Trophoblast cell (in vitro differentiated cells and primary cell): ENCODE measurements around the gene HLTF.
"Not testable (repeated sequence)": the region's sequence is repeated elsewhere in the genome, so short reads cannot be mapped to it uniquely, and the experiment has no call there.

Source experiments
- DNase-seq, 2 donors: peaks; one replicate each; pipeline ENCODE4 v3.0.0-alpha.2; 2016
- H2AFZ ChIP-seq: 2 replicates; pipeline ENCODE4 v1.6.1; 2013; ENCODE audit warnings: low read length, moderate library complexity, mild to moderate bottlenecking; ENCODE audit not compliant: insufficient read depth, poor library complexity
- H2AK5ac ChIP-seq: 2 replicates; pipeline ENCODE4 v1.6.1; 2013; ENCODE audit warnings: mild to moderate bottlenecking, low read length
- H2BK120ac ChIP-seq: 2 replicates; pipeline ENCODE4 v1.6.1; 2013; ENCODE audit warnings: low read length, mild to moderate bottlenecking, moderate library complexity; ENCODE audit not compliant: insufficient read depth, poor library complexity
- H2BK12ac ChIP-seq: 2 replicates; pipeline ENCODE4 v1.6.1; 2013; ENCODE audit warnings: mild to moderate bottlenecking, low read length, moderate library complexity
- H2BK5ac ChIP-seq: 2 replicates; pipeline ENCODE4 v1.6.1; 2013; ENCODE audit warnings: low read length, low read depth, moderate library complexity, mild to moderate bottlenecking; ENCODE audit not compliant: poor library complexity
- H3K14ac ChIP-seq: 2 replicates; pipeline ENCODE4 v1.6.1; 2013; ENCODE audit warnings: mild to moderate bottlenecking, low read length
- H3K18ac ChIP-seq: 2 replicates; pipeline ENCODE4 v1.6.1; 2013; ENCODE audit warnings: mild to moderate bottlenecking, low read length
- H3K23ac ChIP-seq: 2 replicates; pipeline ENCODE4 v1.6.1; 2013; ENCODE audit warnings: low read length
- H3K27ac ChIP-seq: 2 replicates; pipeline ENCODE4 v1.5.1; 2013; ENCODE audit warnings: low read depth, mild to moderate bottlenecking, inconsistent platforms, low read length, moderate library complexity
- H3K27me3 ChIP-seq: 2 replicates; pipeline ENCODE4 v1.6.1; 2013; ENCODE audit warnings: inconsistent platforms, mild to moderate bottlenecking, low read length, moderate library complexity; ENCODE audit not compliant: insufficient read depth
- H3K36me3 ChIP-seq, 2 experiments: 1 replicate in 1 of 2; 2 replicates in 1 of 2; pipeline ENCODE4 v1.6.1; 2013; ENCODE audit warnings: low read length in 2 of 2, mild to moderate bottlenecking in 2 of 2, moderate library complexity in 1 of 2; ENCODE audit not compliant: insufficient read depth in 2 of 2, control insufficient read depth in 1 of 2
- H3K4ac ChIP-seq: 2 replicates; pipeline ENCODE4 v1.6.1; 2013; ENCODE audit warnings: low read depth, mild to moderate bottlenecking, low read length, moderate library complexity
- H3K4me1 ChIP-seq, 2 experiments: 1 replicate in 1 of 2; 2 replicates in 1 of 2; pipeline ENCODE4 v1.6.1; 2013; ENCODE audit warnings: low read length in 2 of 2, mild to moderate bottlenecking in 2 of 2, moderate library complexity in 1 of 2; ENCODE audit not compliant: insufficient read depth in 2 of 2, control insufficient read depth in 1 of 2
- H3K4me2 ChIP-seq: 2 replicates; pipeline ENCODE4 v1.6.1; 2013; ENCODE audit warnings: inconsistent platforms, mild to moderate bottlenecking, low read length, moderate library complexity
- H3K4me3 ChIP-seq: 2 replicates; pipeline ENCODE4 v1.5.1; 2013; ENCODE audit warnings: mild to moderate bottlenecking, low read depth, low read length, inconsistent platforms
- H3K79me1 ChIP-seq: one replicate; pipeline ENCODE4 v1.6.1; 2013; ENCODE audit warnings: low read length
- H3K79me2 ChIP-seq: 2 replicates; pipeline ENCODE4 v1.6.1; 2013; ENCODE audit warnings: low read length, mild to moderate bottlenecking; ENCODE audit not compliant: control insufficient read depth, insufficient read depth, poor library complexity
- H3K9ac ChIP-seq: 2 replicates; pipeline ENCODE4 v1.6.1; 2013; ENCODE audit warnings: mild to moderate bottlenecking, low read length
- H3K9me3 ChIP-seq: 2 replicates; pipeline ENCODE4 v1.6.1; 2013; ENCODE audit warnings: low read depth, mild to moderate bottlenecking, control low read depth, inconsistent platforms, low read length; ENCODE audit not compliant: insufficient read depth
- H4K12ac ChIP-seq: 2 replicates; pipeline ENCODE4 v1.6.1; 2013; ENCODE audit warnings: low read depth, mild to moderate bottlenecking, low read length, moderate library complexity
- H4K8ac ChIP-seq: 2 replicates; pipeline ENCODE4 v1.6.1; 2013; ENCODE audit warnings: low read depth, mild to moderate bottlenecking, low read length, moderate library complexity
- H4K91ac ChIP-seq: one replicate; pipeline ENCODE4 v1.6.1; 2013; ENCODE audit warnings: low read depth, mild to moderate bottlenecking, low read length, moderate library complexity
- WGBS: extraction: QIAGEN DNeasy Blood & Tissue Kit; methylation state at CpG from one replicate; pipeline ENCODE4 v1.1.7; 2013; ENCODE audit warnings: missing lambda C conversion rate; ENCODE audit not compliant: insufficient read length, insufficient coverage; ENCODE audit errors: extremely low coverage; 5-methylcytosine and 5-hydroxymethylcytosine counted together

HLTF gene

DNA sequence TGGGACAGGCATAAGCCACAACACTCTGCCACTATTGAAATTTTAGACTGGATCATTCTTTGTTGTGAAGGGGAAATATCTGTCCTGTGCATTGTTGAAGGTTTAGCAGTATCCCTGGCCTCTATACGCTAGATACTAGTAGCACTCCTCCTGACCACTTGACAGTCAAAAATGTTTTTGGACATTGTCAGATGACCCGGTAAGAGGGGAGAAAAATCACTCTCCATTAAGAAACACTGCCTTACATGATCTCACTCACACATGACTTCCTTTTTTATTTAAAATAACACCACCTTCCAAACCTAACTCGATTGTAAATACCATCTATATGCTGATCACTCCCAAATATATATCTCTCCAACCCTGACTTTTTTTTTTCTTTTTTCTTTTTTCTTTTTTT is 15.3 kb upstream of the HLTF start:
- Histone ChIP-seq H2BK12ac (no peak overlapping the region), H2BK120ac (no peak overlapping the region), H3K4ac (no peak overlapping the region), H4K12ac (no peak overlapping the region), H3K18ac (no peak overlapping the region), H3K4me3 (no peak overlapping the region), H3K27ac (no peak overlapping the region), H3K23ac (no peak overlapping the region), H3K4me1 (no peaks in the 10 kb centered on the region), H3K36me3 (no peaks in the 10 kb centered on the region), H2AFZ (no peak overlapping the region), H3K79me2 (no peaks in the 10 kb centered on the region), H3K79me1 (no peaks in the 10 kb centered on the region), H3K4me2 (no peak overlapping the region), H3K27me3 (no peaks in the 10 kb centered on the region), H4K8ac (no peak overlapping the region), H4K91ac (no peak overlapping the region), H3K14ac (no peak overlapping the region), H2AK5ac (no peak overlapping the region), H3K9me3 (peaks cover 6% of the 10 kb centered on the region), H3K9ac (no peak overlapping the region), H2BK5ac (no peak overlapping the region)
- no peak for DNase-seq
- 100% methylated on average over 1 of the region's 3 CpGs for WGBS

DNA sequence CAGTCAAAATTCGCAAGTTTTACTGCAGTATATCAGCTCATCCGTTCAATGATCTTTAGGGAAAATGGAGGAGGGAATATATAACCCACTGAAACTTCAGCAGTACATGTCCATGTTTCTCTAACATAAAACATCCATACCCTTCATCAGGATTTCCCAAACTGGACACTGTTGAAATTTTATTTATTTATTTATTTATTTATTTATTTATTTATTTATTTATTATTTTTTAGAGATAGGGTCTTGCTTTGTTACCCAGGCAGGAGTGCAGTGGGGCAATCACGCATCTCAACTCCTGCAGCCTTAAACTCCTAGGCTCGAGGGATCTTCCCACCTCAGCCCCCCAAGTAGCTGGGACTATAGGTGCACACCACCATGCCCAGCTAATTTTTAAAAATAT is 14.8 kb upstream of the HLTF start:
- H3K14ac ChIP-seq, result no peak overlapping the region
- no peak overlapping the region for H4K91ac ChIP-seq
- H2AFZ ChIP-seq, result no peak overlapping the region
- H3K4me1 ChIP-seq, result no peaks in the 10 kb centered on the region
- H3K79me2 ChIP-seq, result no peaks in the 10 kb centered on the region
- no peak overlapping the region for H3K27ac ChIP-seq
- H3K23ac ChIP-seq, result no peak overlapping the region
- no peak overlapping the region for H2BK12ac ChIP-seq
- H2BK5ac ChIP-seq, result no peak overlapping the region
- no peak overlapping the region for H3K9ac ChIP-seq
- no peak overlapping the region for H3K4me3 ChIP-seq
- no peak overlapping the region for H2BK120ac ChIP-seq
- peaks cover 6% of the 10 kb centered on the region for H3K9me3 ChIP-seq
- no peak overlapping the region for H4K12ac ChIP-seq
- H3K18ac ChIP-seq, result no peak overlapping the region
- H3K4me2 ChIP-seq, result no peak overlapping the region
- no peaks in the 10 kb centered on the region for H3K36me3 ChIP-seq
- no peaks in the 10 kb centered on the region for H3K27me3 ChIP-seq
- no peak overlapping the region for H2AK5ac ChIP-seq
- H3K4ac ChIP-seq, result no peak overlapping the region
- H4K8ac ChIP-seq, result no peak overlapping the region
- no peaks in the 10 kb centered on the region for H3K79me1 ChIP-seq
- no CpG with 5 or more reads among the region's 4 CpGs for WGBS
- no peak for DNase-seq

- H4K91ac ChIP-seq, H3K4me3 ChIP-seq, H2AK5ac ChIP-seq, H3K23ac ChIP-seq, H3K4me2 ChIP-seq, H3K79me2 ChIP-seq, H3K36me3 ChIP-seq, H3K4ac ChIP-seq, H4K8ac ChIP-seq, H3K27me3 ChIP-seq, H2BK120ac ChIP-seq, H3K27ac ChIP-seq, H3K4me1 ChIP-seq, H3K9ac ChIP-seq, H2BK12ac ChIP-seq, H3K9me3 ChIP-seq, H4K12ac ChIP-seq, H3K18ac ChIP-seq, H2AFZ ChIP-seq, H2BK5ac ChIP-seq, H3K79me1 ChIP-seq, H3K14ac ChIP-seq, DNase-seq: not testable (repeated sequence)
- WGBS, result no CpG with 5 or more reads among the region's 19 CpGs
Observed at GRCh38 chr3:149097987-149098386, 11.7 kb upstream of the HLTF start.

DNA sequence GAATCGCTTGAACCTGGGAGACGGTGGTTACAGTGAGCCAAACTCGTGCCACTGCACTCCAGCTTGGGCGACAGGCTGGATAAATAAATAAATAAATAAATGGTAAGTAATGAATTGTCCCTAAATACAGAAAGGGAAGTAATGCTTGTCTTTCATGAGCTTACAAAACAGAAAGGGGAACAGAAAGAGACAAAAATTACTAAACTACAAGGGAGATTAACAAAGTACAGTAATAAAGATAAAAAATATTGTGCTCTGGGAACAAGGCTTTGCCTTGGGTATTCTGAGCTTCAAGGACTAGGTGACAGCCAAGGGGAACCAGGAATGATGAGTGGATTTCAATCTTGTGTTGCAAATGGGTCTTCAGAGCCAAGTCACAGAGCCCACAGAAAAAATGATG is 9.2 kb upstream of the HLTF start:
- H3K36me3 ChIP-seq, result no peaks in the 10 kb centered on the region
- H2AK5ac ChIP-seq, result no peak overlapping the region
- peaks cover 2% of the 10 kb centered on the region for H3K9me3 ChIP-seq
- no peak overlapping the region for H3K18ac ChIP-seq
- H2BK5ac ChIP-seq, result no peak overlapping the region
- H3K79me2 ChIP-seq, result no peaks in the 10 kb centered on the region
- no peak for DNase-seq
- WGBS, result no CpG with 5 or more reads among the region's 4 CpGs
- no peak overlapping the region for H3K27ac ChIP-seq
- H2AFZ ChIP-seq, result no peak overlapping the region
- H3K14ac ChIP-seq, result no peak overlapping the region
- H3K4me2 ChIP-seq, result no peak overlapping the region
- H3K4ac ChIP-seq, result no peak overlapping the region
- H2BK120ac ChIP-seq, result no peak overlapping the region
- no peaks in the 10 kb centered on the region for H3K79me1 ChIP-seq
- no peak overlapping the region for H4K91ac ChIP-seq
- H3K23ac ChIP-seq, result no peak overlapping the region
- no peak overlapping the region for H4K8ac ChIP-seq
- no peak overlapping the region for H2BK12ac ChIP-seq
- no peaks in the 10 kb centered on the region for H3K4me1 ChIP-seq
- no peak overlapping the region for H3K9ac ChIP-seq
- H3K4me3 ChIP-seq, result no peak overlapping the region
- no peak overlapping the region for H4K12ac ChIP-seq
- H3K27me3 ChIP-seq, result no peaks in the 10 kb centered on the region
